ENCODE results near the gene FAM161A.

FAM161A gene

GRCh38 chr2:61789807-61790602 lies 63.9 kb downstream of the FAM161A start:
- Histone ChIP-seq H4K20me1 (ENCODE audit: insufficient read depth, low read length) (no peaks in the 10 kb centered on the region), H3K4me3 (ENCODE audit: low read length) (no peak overlapping the region), H3K9ac (ENCODE audit: low read length) (no peak overlapping the region), H2AFZ (ENCODE audit: low read length) (no peak overlapping the region), H3K9me2 (replicated peaks; ENCODE audit: insufficient read depth, low read length) (no peaks in the 10 kb centered on the region), H3K27me3 (replicated peaks; ENCODE audit: insufficient read depth, low read length) (no peaks in the 10 kb centered on the region), H3K4me1 (ENCODE audit: low read length) (no peaks in the 10 kb centered on the region), H3K36me3 (replicated peaks; ENCODE audit: insufficient read depth, low read length) (no peaks in the 10 kb centered on the region), H3K79me2 (ENCODE audit: low read length) (no peaks in the 10 kb centered on the region), H3K9me3 (replicated peaks; ENCODE audit: insufficient read depth, low read length) (no peaks in the 10 kb centered on the region), H3F3A (ENCODE audit: insufficient read depth, low read length) (no peaks in the 10 kb centered on the region), H3K27ac (ENCODE audit: low read length) (no peak overlapping the region), H3K4me2 (ENCODE audit: low read depth, low read length) (no peak overlapping the region)
- TF ChIP-seq EZH2phosphoT487 (IDR thresholded peaks at IDR 0.05; ENCODE audit: low read length), result no peak
- TF ChIP-seq CTCF (IDR thresholded peaks at IDR 0.05; ENCODE audit: low read length), result no peak
- TF ChIP-seq EZH2 (optimal IDR thresholded peaks at IDR 0.05; ENCODE audit: low read depth, low read length), result no peak
- no peak for DNase-seq

- H3K27ac ChIP-seq (ENCODE audit: low read length), result no peak overlapping the region
- no peak overlapping the region for H2AFZ ChIP-seq (ENCODE audit: low read length)
- H3K9me2 ChIP-seq (replicated peaks; ENCODE audit: insufficient read depth, low read length), result no peaks in the 10 kb centered on the region
- H3K79me2 ChIP-seq (ENCODE audit: low read length), result no peaks in the 10 kb centered on the region
- no peaks in the 10 kb centered on the region for H3K27me3 ChIP-seq (replicated peaks; ENCODE audit: insufficient read depth, low read length)
- no peaks in the 10 kb centered on the region for H3F3A ChIP-seq (ENCODE audit: insufficient read depth, low read length)
- no peak for TF ChIP-seq EZH2 (optimal IDR thresholded peaks at IDR 0.05; ENCODE audit: low read depth, low read length)
- H3K9me3 ChIP-seq (replicated peaks; ENCODE audit: insufficient read depth, low read length), result no peaks in the 10 kb centered on the region
- no peaks in the 10 kb centered on the region for H3K36me3 ChIP-seq (replicated peaks; ENCODE audit: insufficient read depth, low read length)
- no peaks in the 10 kb centered on the region for H4K20me1 ChIP-seq (ENCODE audit: insufficient read depth, low read length)
- H3K4me1 ChIP-seq (ENCODE audit: low read length), result no peaks in the 10 kb centered on the region
- no peak overlapping the region for H3K4me2 ChIP-seq (ENCODE audit: low read depth, low read length)
- no peak overlapping the region for H3K4me3 ChIP-seq (ENCODE audit: low read length)
- no peak overlapping the region for H3K9ac ChIP-seq (ENCODE audit: low read length)
- DNase-seq, result no peak
These were observed 65.8 kb downstream of the FAM161A start for GRCh38 chr2:61787941-61788563.

GRCh38 chr2:61786876-61787275 lies 67.0 kb downstream of the FAM161A start:
- Histone ChIP-seq H3K9me2 (replicated peaks; ENCODE audit: insufficient read depth, low read length) (no peaks in the 10 kb centered on the region), H4K20me1 (ENCODE audit: insufficient read depth, low read length) (no peaks in the 10 kb centered on the region), H3K4me1 (ENCODE audit: low read length) (no peaks in the 10 kb centered on the region), H3K4me3 (ENCODE audit: low read length) (no peak overlapping the region), H3K27me3 (replicated peaks; ENCODE audit: insufficient read depth, low read length) (no peaks in the 10 kb centered on the region), H3F3A (ENCODE audit: insufficient read depth, low read length) (no peaks in the 10 kb centered on the region), H3K79me2 (ENCODE audit: low read length) (no peaks in the 10 kb centered on the region), H3K9ac (ENCODE audit: low read length) (no peak overlapping the region), H3K36me3 (replicated peaks; ENCODE audit: insufficient read depth, low read length) (no peaks in the 10 kb centered on the region), H2AFZ (ENCODE audit: low read length) (no peak overlapping the region), H3K4me2 (ENCODE audit: low read depth, low read length) (no peak overlapping the region), H3K9me3 (replicated peaks; ENCODE audit: insufficient read depth, low read length) (no peaks in the 10 kb centered on the region), H3K27ac (ENCODE audit: low read length) (no peak overlapping the region)
- TF ChIP-seq EZH2 (optimal IDR thresholded peaks at IDR 0.05; ENCODE audit: low read depth, low read length) (no peak), CTCF (IDR thresholded peaks at IDR 0.05; ENCODE audit: low read length) (no peak), EZH2phosphoT487 (IDR thresholded peaks at IDR 0.05; ENCODE audit: low read length) (no peak)
- no peak for DNase-seq

- no peak overlapping the region for H3K4me2 ChIP-seq (ENCODE audit: low read depth, low read length)
- no peaks in the 10 kb centered on the region for H3K4me1 ChIP-seq (ENCODE audit: low read length)
- no peaks in the 10 kb centered on the region for H4K20me1 ChIP-seq (ENCODE audit: insufficient read depth, low read length)
- H3K4me3 ChIP-seq (ENCODE audit: low read length), result no peak overlapping the region
- H2AFZ ChIP-seq (ENCODE audit: low read length), result no peak overlapping the region
- no peak overlapping the region for H3K9ac ChIP-seq (ENCODE audit: low read length)
- H3K9me2 ChIP-seq (replicated peaks; ENCODE audit: insufficient read depth, low read length), result no peaks in the 10 kb centered on the region
- H3K27ac ChIP-seq (ENCODE audit: low read length), result no peak overlapping the region
- no peaks in the 10 kb centered on the region for H3K9me3 ChIP-seq (replicated peaks; ENCODE audit: insufficient read depth, low read length)
- H3K36me3 ChIP-seq (replicated peaks; ENCODE audit: insufficient read depth, low read length), result no peaks in the 10 kb centered on the region
- DNase-seq, result no peak
- TF ChIP-seq CTCF (IDR thresholded peaks at IDR 0.05; ENCODE audit: low read length), result no peak
- TF ChIP-seq EZH2phosphoT487 (IDR thresholded peaks at IDR 0.05; ENCODE audit: low read length), result no peak
- no peak for TF ChIP-seq EZH2 (optimal IDR thresholded peaks at IDR 0.05; ENCODE audit: low read depth, low read length)
- H3K27me3 ChIP-seq (replicated peaks; ENCODE audit: insufficient read depth, low read length), result no peaks in the 10 kb centered on the region
- no peaks in the 10 kb centered on the region for H3K79me2 ChIP-seq (ENCODE audit: low read length)
- H3F3A ChIP-seq (ENCODE audit: insufficient read depth, low read length), result no peaks in the 10 kb centered on the region
These were observed 68.3 kb downstream of the FAM161A start for GRCh38 chr2:61785583-61785982.
